ENCODE measurements around the gene CCDC27. TPM values are rescaled to one million over a fixed set of nuclear protein-coding genes. Genes with fewer than 3 reads are reported as not detected.
A peak's percentile ranks its signal among the peaks of the same experiment; 100 is the strongest.

CCDC27 gene
- total RNA-seq, 1 donor from 2014 or later = not detected

DNA sequence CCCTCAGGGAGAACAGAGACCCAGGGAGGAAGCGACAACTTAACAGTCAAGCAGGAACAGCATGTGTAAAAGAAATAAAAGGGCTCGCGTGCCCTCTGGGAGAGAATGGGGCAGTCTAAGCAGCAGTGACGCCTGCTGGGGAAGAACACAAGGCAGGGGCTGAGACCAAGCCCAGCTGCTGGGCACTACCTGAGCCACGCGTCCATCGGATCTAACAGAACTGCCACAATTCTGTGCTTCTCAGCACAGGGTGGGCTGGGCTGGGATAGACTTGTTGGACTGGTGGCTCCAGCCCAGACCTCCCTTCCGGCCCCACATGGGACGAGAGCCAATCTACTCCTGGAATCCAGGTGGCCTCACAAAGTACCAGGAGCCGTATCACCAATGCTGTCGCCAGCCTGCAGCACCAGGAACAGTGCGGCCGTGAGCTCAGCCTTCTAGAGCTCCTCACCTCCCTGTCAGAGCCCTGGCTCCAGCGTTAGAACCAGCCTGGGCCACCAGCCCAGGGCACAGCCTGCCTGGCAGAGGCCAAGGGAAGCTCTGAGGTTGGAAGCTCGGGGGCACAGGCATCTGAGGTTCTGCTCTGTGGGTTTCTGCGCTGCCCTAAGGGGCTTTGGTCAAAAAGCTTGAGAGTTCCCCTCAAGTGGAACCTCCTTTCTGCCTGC, 36.6 kb downstream of the CCDC27 start:
- H3K9me3 ChIP-seq = no peaks in the 10 kb centered on the region
- TF ChIP-seq, protein P1, sequence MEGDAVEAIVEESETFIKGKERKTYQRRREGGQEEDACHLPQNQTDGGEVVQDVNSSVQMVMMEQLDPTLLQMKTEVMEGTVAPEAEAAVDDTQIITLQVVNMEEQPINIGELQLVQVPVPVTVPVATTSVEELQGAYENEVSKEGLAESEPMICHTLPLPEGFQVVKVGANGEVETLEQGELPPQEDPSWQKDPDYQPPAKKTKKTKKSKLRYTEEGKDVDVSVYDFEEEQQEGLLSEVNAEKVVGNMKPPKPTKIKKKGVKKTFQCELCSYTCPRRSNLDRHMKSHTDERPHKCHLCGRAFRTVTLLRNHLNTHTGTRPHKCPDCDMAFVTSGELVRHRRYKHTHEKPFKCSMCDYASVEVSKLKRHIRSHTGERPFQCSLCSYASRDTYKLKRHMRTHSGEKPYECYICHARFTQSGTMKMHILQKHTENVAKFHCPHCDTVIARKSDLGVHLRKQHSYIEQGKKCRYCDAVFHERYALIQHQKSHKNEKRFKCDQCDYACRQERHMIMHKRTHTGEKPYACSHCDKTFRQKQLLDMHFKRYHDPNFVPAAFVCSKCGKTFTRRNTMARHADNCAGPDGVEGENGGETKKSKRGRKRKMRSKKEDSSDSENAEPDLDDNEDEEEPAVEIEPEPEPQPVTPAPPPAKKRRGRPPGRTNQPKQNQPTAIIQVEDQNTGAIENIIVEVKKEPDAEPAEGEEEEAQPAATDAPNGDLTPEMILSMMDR (IDR thresholded peaks at IDR 0.05) = no peak
- intact Hi-C loops (cut with DNase I) = no loop called here
- no peak for DNase-seq (ENCODE audit: low spot score in 2 of 2)
- H3K27me3 ChIP-seq = no peaks in the 10 kb centered on the region
- H3K4me1 ChIP-seq = peaks cover 3 to 5% of the 10 kb centered on the region in 2 donors
- H3K4me3 ChIP-seq = no peak overlapping the region
- H3K36me3 ChIP-seq = peaks cover 38 to 54% of the 10 kb centered on the region in 2 donors
- no peak overlapping the region for H3K27ac ChIP-seq

DNA sequence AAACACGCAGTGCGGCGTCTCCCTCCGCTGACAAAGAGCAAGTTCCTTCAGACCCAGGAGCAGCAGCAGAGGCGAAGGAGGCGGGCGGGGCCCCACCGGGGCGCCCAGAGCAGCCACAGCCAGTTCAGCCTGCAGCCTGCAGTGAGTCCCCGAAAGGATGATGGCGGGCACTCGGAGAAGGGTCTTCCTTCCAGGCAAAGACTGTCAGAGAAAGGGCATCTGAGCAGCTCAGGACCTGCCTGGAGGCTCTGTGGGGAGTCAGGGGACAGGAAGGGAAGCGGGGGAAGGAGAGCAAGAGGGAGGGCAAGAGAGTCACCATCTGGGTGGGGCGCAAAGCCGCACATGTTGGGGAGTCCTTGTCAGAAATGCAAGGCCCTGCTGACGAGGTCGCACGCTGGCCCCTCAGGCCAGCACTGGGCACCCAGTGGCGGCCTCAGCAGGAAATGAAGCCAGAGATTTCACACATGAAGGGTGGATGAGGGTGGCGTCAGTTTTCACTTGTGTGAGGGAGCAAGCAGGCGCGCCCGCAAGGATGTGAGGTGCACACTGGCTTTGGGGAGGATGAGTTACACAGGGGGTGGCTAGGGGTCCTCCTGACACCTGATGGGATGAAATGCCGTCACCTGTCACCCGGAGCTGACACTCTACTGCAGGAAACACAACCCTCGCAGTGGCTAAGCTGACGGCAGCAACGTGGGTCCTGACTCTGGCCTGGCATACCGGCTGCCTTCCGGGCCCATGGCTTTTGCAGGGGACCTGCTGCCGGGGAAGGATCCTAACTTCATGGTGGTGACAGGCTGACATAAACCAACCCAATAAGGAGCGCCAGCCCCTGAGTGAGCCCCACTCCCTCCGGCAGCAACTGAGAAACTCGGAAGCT, 37.4 kb downstream of the CCDC27 start:
- H3K4me1 ChIP-seq = peaks cover 11 to 13% of the 10 kb centered on the region in 2 donors
- TF ChIP-seq, protein P1 (IDR thresholded peaks at IDR 0.05) = no peak
- intact Hi-C loops (cut with DNase I) = no loop called here
- H3K36me3 ChIP-seq = peaks cover 30 to 46% of the 10 kb centered on the region in 2 donors
- DNase-seq (ENCODE audit: low spot score in 2 of 2) = no peak
- H3K27me3 ChIP-seq = no peaks in the 10 kb centered on the region
- H3K9me3 ChIP-seq = no peaks in the 10 kb centered on the region
- no peak overlapping the region for H3K27ac ChIP-seq
- H3K4me3 ChIP-seq = no peak overlapping the region

DNA sequence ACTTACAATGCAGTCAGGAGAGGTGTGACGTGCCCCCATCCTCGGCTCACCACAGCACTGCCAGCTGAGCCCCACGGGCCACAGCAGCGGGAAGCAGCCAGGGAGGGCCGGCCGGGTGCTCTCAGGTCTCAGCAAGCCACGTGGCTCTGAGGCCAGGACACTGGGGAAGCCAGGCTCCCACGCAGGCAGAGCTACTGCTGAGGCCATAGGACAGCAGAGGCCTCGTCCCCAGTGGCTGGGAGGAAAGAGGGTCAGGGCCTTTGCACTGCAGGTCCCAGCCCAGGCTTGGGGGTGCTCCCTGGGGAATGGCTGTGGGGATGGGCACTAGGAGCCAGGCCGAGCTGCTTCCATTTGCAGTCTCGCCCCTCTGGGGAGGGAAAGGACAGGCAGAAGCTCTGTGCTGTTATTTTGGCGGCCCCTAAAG, 38.3 kb downstream of the CCDC27 start:
- peaks cover 21 to 38% of the 10 kb centered on the region in 2 donors for H3K36me3 ChIP-seq
- H3K4me1 ChIP-seq = peaks cover 18 to 21% of the 10 kb centered on the region in 2 donors
- no peak overlapping the region for H3K4me3 ChIP-seq
- TF ChIP-seq, protein P1 (IDR thresholded peaks at IDR 0.05) = no peak
- intact Hi-C loops (cut with DNase I) = no loop called here
- no peaks in the 10 kb centered on the region for H3K27me3 ChIP-seq
- no peaks in the 10 kb centered on the region for H3K9me3 ChIP-seq
- DNase-seq (ENCODE audit: low spot score in 2 of 2) = no peak
- no peak overlapping the region for H3K27ac ChIP-seq

DNA sequence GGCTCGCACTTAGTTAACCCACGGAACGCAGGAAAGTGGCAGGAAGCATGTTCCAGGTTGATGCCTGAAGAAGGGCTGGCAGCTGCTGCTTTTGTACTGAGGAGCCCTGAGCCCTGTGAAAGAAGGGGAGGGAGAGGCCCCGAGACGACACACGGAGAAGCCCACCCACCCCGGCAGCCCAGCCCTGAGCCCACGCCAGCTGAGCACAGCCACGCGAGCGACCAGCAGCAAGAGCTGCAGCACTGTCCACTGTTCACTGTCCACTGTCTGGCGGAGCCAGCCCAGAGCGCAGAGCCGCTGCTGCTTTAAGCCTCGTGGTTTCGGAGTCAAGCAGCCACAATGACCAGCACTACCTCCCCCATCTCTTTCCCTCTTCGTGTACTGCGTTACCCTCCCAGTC, 38.7 kb downstream of the CCDC27 start:
- Histone ChIP-seq H3K4me1 (peaks cover 20 to 24% of the 10 kb centered on the region in 2 donors), H3K4me3 (no peak overlapping the region), H3K36me3 (peaks cover 18 to 33% of the 10 kb centered on the region in 2 donors), H3K9me3 (no peaks in the 10 kb centered on the region), H3K27ac (no peak overlapping the region), H3K27me3 (no peaks in the 10 kb centered on the region)
- no peak for DNase-seq (ENCODE audit: low spot score in 2 of 2)
- intact Hi-C loops (cut with DNase I) = no loop called here
- TF ChIP-seq, protein P1 (IDR thresholded peaks at IDR 0.05) = no peak

DNA sequence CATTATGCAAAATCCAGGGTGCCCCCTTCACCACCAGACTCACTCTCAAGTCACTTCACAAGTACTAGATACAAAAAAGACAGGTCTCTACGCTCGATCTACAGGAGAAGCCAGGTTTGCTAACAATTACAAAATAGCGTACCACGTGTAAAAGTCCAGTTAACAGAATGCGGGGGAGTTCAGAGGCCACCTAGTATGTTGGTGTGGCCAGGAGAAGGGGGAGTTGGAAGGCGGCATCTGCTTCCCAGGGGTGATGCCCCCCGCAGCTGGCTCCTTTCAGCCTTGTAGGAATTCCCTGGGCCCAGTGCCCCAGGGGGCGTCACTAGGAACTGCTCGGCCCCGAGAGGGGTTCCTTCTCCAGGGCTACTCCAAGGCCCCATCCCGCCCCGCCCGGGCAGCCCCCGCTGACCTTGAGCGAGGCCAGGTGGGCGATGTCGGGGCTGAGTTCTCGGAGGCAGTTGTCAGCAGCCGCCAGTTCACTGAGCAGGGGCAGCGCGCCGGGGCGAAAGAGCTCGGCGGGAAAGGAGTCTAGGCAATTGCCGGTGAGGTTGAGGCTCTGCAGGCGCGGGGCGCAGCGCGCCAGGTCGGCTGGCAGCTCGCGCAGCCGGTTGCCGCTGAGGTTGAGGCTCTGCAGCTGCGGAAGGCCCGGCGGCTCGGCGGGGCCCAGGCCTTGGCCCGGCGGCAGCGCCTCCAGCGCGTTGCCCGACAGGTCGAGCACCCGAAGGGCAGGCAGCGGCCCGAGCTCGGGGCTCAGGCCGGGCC, 43.4 kb downstream of the CCDC27 start:
- TF ChIP-seq, protein P1 (IDR thresholded peaks at IDR 0.05) = no peak
- DNase-seq (ENCODE audit: low spot score in 2 of 2) = no peak
- peaks cover 20 to 27% of the 10 kb centered on the region in 2 donors for H3K4me1 ChIP-seq
- intact Hi-C loops (cut with DNase I) = loop anchor here (2.0 to 5.0 kb wide), 3 partner anchors 23 to 107 kb away; partner anchors contain the start of genes C1orf174, CEP104, DFFB and SMIM1
- no peaks in the 10 kb centered on the region for H3K27me3 ChIP-seq
- H3K4me3 ChIP-seq = peak overlapping the region; percentile 99
- H3K9me3 ChIP-seq = no peaks in the 10 kb centered on the region
- H3K36me3 ChIP-seq = no peaks in the 10 kb centered on the region
- H3K27ac ChIP-seq = peak overlapping the region; percentile 63 to 67

Measured in ascending aorta (tissue), 2 donors.